Body of pancreas (tissue), 4 donors: Measurements from ENCODE around the gene RBCK1. TPM values are rescaled to one million over a fixed set of nuclear protein-coding genes. Genes with fewer than 3 reads are reported as not detected.

Experiments
- ATAC-seq: fragments of 150-250 bp; one replicate; pipeline ENCODE4 v1.9.1; 2016
- DNase-seq, 4 donors: peaks; one replicate each; pipeline ENCODE4 v3.0.0-alpha.2; 2019
- H3K27ac ChIP-seq, 4 donors: fragments of 200-600 bp; sonication (generic); 1 replicate in 3 of 4; 2 replicates in 1 of 4; pipeline versions ENCODE4 v1.5.1 to v1.6.1; 2016 to 2019; ENCODE audit warnings: mild to moderate bottlenecking in 1 of 4, mixed read lengths in 1 of 4, moderate library complexity in 1 of 4
- H3K27me3 ChIP-seq, 2 donors: fragments of 200-600 bp; sonication (generic); one replicate each; pipeline ENCODE4 v1.6.0; 2016; ENCODE audit warnings: mild to moderate bottlenecking in 1 of 2
- H3K36me3 ChIP-seq, 2 donors: fragments of 200-600 bp; sonication (generic); replicated peaks in 1 of 2; 2 replicates each; pipeline ENCODE4 v1.5.1; 2016; ENCODE audit warnings: low read depth in 2 of 2; ENCODE audit not compliant: insufficient read depth in 1 of 2
- H3K4me1 ChIP-seq: fragments of 200-600 bp; sonication (generic); one replicate; pipeline ENCODE4 v1.6.0; 2016
- H3K4me3 ChIP-seq, 2 donors: fragments of 200-600 bp; sonication (generic); 1 replicate in 1 of 2; 2 replicates in 1 of 2; pipeline ENCODE4 v1.5.1; 2016 to 2019
- H3K9me3 ChIP-seq, 3 donors: fragments of 200-600 bp; sonication (generic); 1 replicate in 2 of 3; 2 replicates in 1 of 3; pipeline ENCODE4 v1.5.1; 2016
- POLR2A ChIP-seq, 3 donors: fragments of 450-650 bp; IDR thresholded peaks; one replicate each; pipeline ENCODE4 v1.6.1; 2016; ENCODE audit warnings: antibody characterized with exemption in 3 of 3, mild to moderate bottlenecking in 2 of 3
- WGBS, 2 donors: methylation state at CpG; one replicate each; pipeline ENCODE4 v1.1.5; 2017; 5-methylcytosine and 5-hydroxymethylcytosine counted together
- intact Hi-C: fragments of 100-400 bp; cut with DNase I; formaldehyde crosslinking; loops from one replicate; pipeline ENCODE4 v1.15.1; 2023
- total RNA-seq, 2 donors: library from RNA; depleted of rRNA; stranded (reverse); fragments of >200 nt; gene quantifications; one replicate each; pipeline ENCODE4 v1.1.0, GENCODE V29; 2016
- TF ChIP-seq, protein P1 (sequence below), 7 experiments: fragments of 450-650 bp in 4 of 7; fragments of 200-600 bp in 3 of 7; sonication (generic) in 3 of 7; IDR thresholded peaks; one replicate each; pipeline ENCODE4 v1.5.1; 2016 to 2019; ENCODE audit warnings: antibody characterized with exemption in 7 of 7

The RBCK1 gene
- 10 to 100 TPM; 36.1 to 95.9 TPM for total RNA-seq

DNA sequence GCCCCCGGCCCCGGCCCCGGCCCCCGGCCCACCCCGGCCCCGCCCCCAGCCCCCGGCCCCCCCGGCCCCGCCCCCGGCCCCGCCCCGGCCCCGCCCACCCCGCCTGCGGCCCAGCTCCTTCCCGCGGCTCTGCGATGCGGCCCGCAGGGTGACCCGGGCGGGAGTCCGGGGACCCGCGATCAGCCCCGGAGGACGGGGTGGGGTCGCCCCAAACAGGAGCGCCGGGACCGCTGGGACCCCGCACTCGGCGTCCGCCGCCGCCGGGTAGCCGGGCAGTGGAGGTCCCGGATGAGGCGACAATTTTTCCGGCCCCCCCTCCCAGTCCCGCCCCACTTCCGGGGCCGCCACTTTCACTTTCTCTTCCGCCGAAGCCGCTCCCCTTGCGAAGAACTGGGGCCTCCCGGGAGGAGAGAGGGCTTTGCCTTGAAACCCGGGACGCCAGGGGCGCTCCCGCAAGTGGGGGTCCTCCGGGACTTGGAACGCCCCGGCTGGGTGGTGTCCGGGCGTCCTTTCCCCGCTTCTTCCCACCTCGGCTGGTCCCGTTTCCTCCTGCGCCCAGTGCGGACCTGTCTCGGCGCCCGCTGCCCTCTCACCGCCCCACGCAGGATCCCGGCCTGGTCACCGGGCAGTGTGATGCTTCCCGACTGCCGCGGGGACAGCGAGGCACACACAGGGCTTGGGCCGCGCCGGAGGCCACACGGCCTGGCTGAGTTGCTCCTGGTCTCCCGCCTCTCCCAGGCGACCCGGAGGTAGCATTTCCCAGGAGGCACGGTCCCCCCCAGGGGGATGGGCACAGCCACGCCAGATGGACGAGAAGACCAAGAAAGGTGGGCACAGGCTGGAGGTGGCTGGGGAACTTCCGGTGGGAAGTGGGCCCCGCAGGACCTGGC, at the start of gene RBCK1:
TSS of gene RBCK1 (plus strand) at position 347 of the 890 bp plus-strand sequence. CDS start at position 806, 459 bp downstream.
- Histone ChIP-seq H3K4me1 (peaks cover 24% of the 10 kb centered on the region), H3K9me3 (no peaks in the 10 kb centered on the region), H3K36me3 (no peaks in the 10 kb centered on the region), H3K27ac (peak within 1 kb of the TSS; percentile 87 to 96 (median 92)), H3K4me3 (peak within 1 kb of the TSS; percentile 96 to 98), H3K27me3 (no peaks in the 10 kb centered on the region)
- TF ChIP-seq, protein P1, sequence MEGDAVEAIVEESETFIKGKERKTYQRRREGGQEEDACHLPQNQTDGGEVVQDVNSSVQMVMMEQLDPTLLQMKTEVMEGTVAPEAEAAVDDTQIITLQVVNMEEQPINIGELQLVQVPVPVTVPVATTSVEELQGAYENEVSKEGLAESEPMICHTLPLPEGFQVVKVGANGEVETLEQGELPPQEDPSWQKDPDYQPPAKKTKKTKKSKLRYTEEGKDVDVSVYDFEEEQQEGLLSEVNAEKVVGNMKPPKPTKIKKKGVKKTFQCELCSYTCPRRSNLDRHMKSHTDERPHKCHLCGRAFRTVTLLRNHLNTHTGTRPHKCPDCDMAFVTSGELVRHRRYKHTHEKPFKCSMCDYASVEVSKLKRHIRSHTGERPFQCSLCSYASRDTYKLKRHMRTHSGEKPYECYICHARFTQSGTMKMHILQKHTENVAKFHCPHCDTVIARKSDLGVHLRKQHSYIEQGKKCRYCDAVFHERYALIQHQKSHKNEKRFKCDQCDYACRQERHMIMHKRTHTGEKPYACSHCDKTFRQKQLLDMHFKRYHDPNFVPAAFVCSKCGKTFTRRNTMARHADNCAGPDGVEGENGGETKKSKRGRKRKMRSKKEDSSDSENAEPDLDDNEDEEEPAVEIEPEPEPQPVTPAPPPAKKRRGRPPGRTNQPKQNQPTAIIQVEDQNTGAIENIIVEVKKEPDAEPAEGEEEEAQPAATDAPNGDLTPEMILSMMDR (IDR thresholded peaks at IDR 0.05): no peak
- TF ChIP-seq POLR2A (IDR thresholded peaks at IDR 0.05): peak in 2 of 3 donors; percentile 46 to 61
- WGBS, 2 donors: 0% methylated on average over 45 of the region's 87 CpGs; no CpG with 5 or more reads in 1 of the 2 donors
- intact Hi-C loops: no loop called here
- peak; percentile 84 to 89 (median 88) for DNase-seq
- peak; percentile 90 for ATAC-seq

- H3K36me3 ChIP-seq: no peaks in the 10 kb centered on the region
- no peak overlapping the region for H3K4me3 ChIP-seq
- no peak for ATAC-seq
- no peak for DNase-seq
- WGBS, 2 donors: 78% methylated on average over 4 of the region's 4 CpGs
- no peak overlapping the region for H3K27ac ChIP-seq
- intact Hi-C loops: loop anchor here (10.0 kb wide), 2 partner anchors 76 to 116 kb away; no protein-coding TSS in a partner anchor
- H3K9me3 ChIP-seq: no peaks in the 10 kb centered on the region
- no peaks in the 10 kb centered on the region for H3K27me3 ChIP-seq
- no peak for TF ChIP-seq POLR2A (IDR thresholded peaks at IDR 0.05)
- TF ChIP-seq, protein P1 (IDR thresholded peaks at IDR 0.05): no peak
- peaks cover 13% of the 10 kb centered on the region for H3K4me1 ChIP-seq
These were observed 49.1 kb upstream of the RBCK1 start for GRCh38 chr20:358891-359555.

DNA sequence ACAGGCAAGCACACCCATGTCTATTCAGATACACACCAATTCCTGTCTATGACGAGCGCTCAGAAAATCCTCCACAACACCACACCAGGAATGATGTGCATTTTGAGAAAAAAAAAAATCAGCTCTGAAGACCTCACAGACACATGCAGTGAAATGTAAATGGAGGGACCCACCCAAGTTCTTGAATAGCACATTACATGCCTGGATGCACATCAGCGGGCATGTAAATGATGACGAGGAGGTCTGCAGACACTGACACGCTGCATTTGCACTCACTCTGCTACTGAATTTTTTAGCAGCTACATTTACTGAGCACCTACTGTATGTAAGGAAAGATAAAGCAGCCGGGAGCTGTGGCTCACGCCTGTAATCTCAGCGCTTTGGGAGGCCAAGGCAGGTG, 46.5 kb upstream of the RBCK1 start:
- WGBS, 2 donors: 82 to 89% methylated on average over 8 of the region's 8 CpGs
- no peaks in the 10 kb centered on the region for H3K27me3 ChIP-seq
- ATAC-seq: no peak
- no peak overlapping the region for H3K4me3 ChIP-seq
- no peaks in the 10 kb centered on the region for H3K36me3 ChIP-seq
- peaks cover 6% of the 10 kb centered on the region for H3K4me1 ChIP-seq
- DNase-seq: no peak
- TF ChIP-seq, protein P1 (IDR thresholded peaks at IDR 0.05): no peak
- no peak for TF ChIP-seq POLR2A (IDR thresholded peaks at IDR 0.05)
- no peaks in the 10 kb centered on the region for H3K9me3 ChIP-seq
- intact Hi-C loops: no loop called here
- H3K27ac ChIP-seq: no peak overlapping the region

GRCh38 chr20:362271-363254, 45.5 kb upstream of the RBCK1 start:
- TF ChIP-seq POLR2A (IDR thresholded peaks at IDR 0.05): no peak
- TF ChIP-seq, protein P1 (IDR thresholded peaks at IDR 0.05): peak; percentile 27 to 84 (median 76)
- Histone ChIP-seq H3K36me3 (no peaks in the 10 kb centered on the region), H3K27me3 (no peaks in the 10 kb centered on the region), H3K4me1 (peaks cover 14% of the 10 kb centered on the region), H3K27ac (peak overlapping the region in 1 of 4 donors; percentile 26), H3K9me3 (no peaks in the 10 kb centered on the region), H3K4me3 (no peak overlapping the region)
- DNase-seq (peak; percentile 88 to 98 (median 95)), ATAC-seq (peak; percentile 87)
- 57 to 68% methylated on average over 13 of the region's 13 CpGs for WGBS, 2 donors
- intact Hi-C loops: no loop called here
